Trophoblast cell (in vitro differentiated cells and primary cell): ENCODE measurements around the gene DGKH.
A peak's percentile ranks its signal among the peaks of the same experiment; 100 is the strongest.
"Not testable (repeated sequence)": the region's sequence is repeated elsewhere in the genome, so short reads cannot be mapped to it uniquely, and the experiment has no call there.

Experiments
- DNase-seq, 2 donors: peaks; one replicate each; pipeline ENCODE4 v3.0.0-alpha.2; 2016
- H2AFZ ChIP-seq: 2 replicates; pipeline ENCODE4 v1.6.1; 2013; ENCODE audit warnings: low read length, moderate library complexity, mild to moderate bottlenecking; ENCODE audit not compliant: insufficient read depth, poor library complexity
- H2AK5ac ChIP-seq: 2 replicates; pipeline ENCODE4 v1.6.1; 2013; ENCODE audit warnings: mild to moderate bottlenecking, low read length
- H2BK120ac ChIP-seq: 2 replicates; pipeline ENCODE4 v1.6.1; 2013; ENCODE audit warnings: low read length, mild to moderate bottlenecking, moderate library complexity; ENCODE audit not compliant: insufficient read depth, poor library complexity
- H2BK12ac ChIP-seq: 2 replicates; pipeline ENCODE4 v1.6.1; 2013; ENCODE audit warnings: mild to moderate bottlenecking, low read length, moderate library complexity
- H2BK5ac ChIP-seq: 2 replicates; pipeline ENCODE4 v1.6.1; 2013; ENCODE audit warnings: low read length, low read depth, moderate library complexity, mild to moderate bottlenecking; ENCODE audit not compliant: poor library complexity
- H3K14ac ChIP-seq: 2 replicates; pipeline ENCODE4 v1.6.1; 2013; ENCODE audit warnings: mild to moderate bottlenecking, low read length
- H3K18ac ChIP-seq: 2 replicates; pipeline ENCODE4 v1.6.1; 2013; ENCODE audit warnings: mild to moderate bottlenecking, low read length
- H3K23ac ChIP-seq: 2 replicates; pipeline ENCODE4 v1.6.1; 2013; ENCODE audit warnings: low read length
- H3K27ac ChIP-seq: 2 replicates; pipeline ENCODE4 v1.5.1; 2013; ENCODE audit warnings: low read depth, mild to moderate bottlenecking, inconsistent platforms, low read length, moderate library complexity
- H3K27me3 ChIP-seq: 2 replicates; pipeline ENCODE4 v1.6.1; 2013; ENCODE audit warnings: inconsistent platforms, mild to moderate bottlenecking, low read length, moderate library complexity; ENCODE audit not compliant: insufficient read depth
- H3K36me3 ChIP-seq, 2 experiments: 1 replicate in 1 of 2; 2 replicates in 1 of 2; pipeline ENCODE4 v1.6.1; 2013; ENCODE audit warnings: low read length in 2 of 2, mild to moderate bottlenecking in 2 of 2, moderate library complexity in 1 of 2; ENCODE audit not compliant: insufficient read depth in 2 of 2, control insufficient read depth in 1 of 2
- H3K4ac ChIP-seq: 2 replicates; pipeline ENCODE4 v1.6.1; 2013; ENCODE audit warnings: low read depth, mild to moderate bottlenecking, low read length, moderate library complexity
- H3K4me1 ChIP-seq, 2 experiments: 1 replicate in 1 of 2; 2 replicates in 1 of 2; pipeline ENCODE4 v1.6.1; 2013; ENCODE audit warnings: low read length in 2 of 2, mild to moderate bottlenecking in 2 of 2, moderate library complexity in 1 of 2; ENCODE audit not compliant: insufficient read depth in 2 of 2, control insufficient read depth in 1 of 2
- H3K4me2 ChIP-seq: 2 replicates; pipeline ENCODE4 v1.6.1; 2013; ENCODE audit warnings: inconsistent platforms, mild to moderate bottlenecking, low read length, moderate library complexity
- H3K4me3 ChIP-seq: 2 replicates; pipeline ENCODE4 v1.5.1; 2013; ENCODE audit warnings: mild to moderate bottlenecking, low read depth, low read length, inconsistent platforms
- H3K79me1 ChIP-seq: one replicate; pipeline ENCODE4 v1.6.1; 2013; ENCODE audit warnings: low read length
- H3K79me2 ChIP-seq: 2 replicates; pipeline ENCODE4 v1.6.1; 2013; ENCODE audit warnings: low read length, mild to moderate bottlenecking; ENCODE audit not compliant: control insufficient read depth, insufficient read depth, poor library complexity
- H3K9ac ChIP-seq: 2 replicates; pipeline ENCODE4 v1.6.1; 2013; ENCODE audit warnings: mild to moderate bottlenecking, low read length
- H3K9me3 ChIP-seq: 2 replicates; pipeline ENCODE4 v1.6.1; 2013; ENCODE audit warnings: low read depth, mild to moderate bottlenecking, control low read depth, inconsistent platforms, low read length; ENCODE audit not compliant: insufficient read depth
- H4K12ac ChIP-seq: 2 replicates; pipeline ENCODE4 v1.6.1; 2013; ENCODE audit warnings: low read depth, mild to moderate bottlenecking, low read length, moderate library complexity
- H4K8ac ChIP-seq: 2 replicates; pipeline ENCODE4 v1.6.1; 2013; ENCODE audit warnings: low read depth, mild to moderate bottlenecking, low read length, moderate library complexity
- H4K91ac ChIP-seq: one replicate; pipeline ENCODE4 v1.6.1; 2013; ENCODE audit warnings: low read depth, mild to moderate bottlenecking, low read length, moderate library complexity
- WGBS: extraction: QIAGEN DNeasy Blood & Tissue Kit; methylation state at CpG from one replicate; pipeline ENCODE4 v1.1.7; 2013; ENCODE audit warnings: missing lambda C conversion rate; ENCODE audit not compliant: insufficient read length, insufficient coverage; ENCODE audit errors: extremely low coverage; 5-methylcytosine and 5-hydroxymethylcytosine counted together

DGKH gene

GRCh38 chr13:42071179-42071578, 22.7 kb downstream of the DGKH start:
- H2BK120ac ChIP-seq, H4K8ac ChIP-seq, H3K36me3 ChIP-seq, H3K27me3 ChIP-seq, H2AK5ac ChIP-seq, H3K4me1 ChIP-seq, H3K23ac ChIP-seq, H3K79me2 ChIP-seq, H4K91ac ChIP-seq, H3K79me1 ChIP-seq, H2BK12ac ChIP-seq, H3K4ac ChIP-seq, H2AFZ ChIP-seq, H3K27ac ChIP-seq, H3K4me2 ChIP-seq, H3K14ac ChIP-seq, H3K4me3 ChIP-seq, H3K9ac ChIP-seq, H3K18ac ChIP-seq, H3K9me3 ChIP-seq, H2BK5ac ChIP-seq, H4K12ac ChIP-seq: not testable (repeated sequence)
- WGBS, result no CpG with 5 or more reads among the region's 4 CpGs
- peak in 1 of 2 donors; percentile 18 for DNase-seq

- no peak overlapping the region for H3K27ac ChIP-seq
- no peak overlapping the region for H4K91ac ChIP-seq
- H2BK12ac ChIP-seq, result no peak overlapping the region
- no peaks in the 10 kb centered on the region for H3K9me3 ChIP-seq
- no peak overlapping the region for H3K23ac ChIP-seq
- no peak overlapping the region for H3K4ac ChIP-seq
- no peak for DNase-seq
- H2AFZ ChIP-seq, result no peak overlapping the region
- H3K79me2 ChIP-seq, result no peaks in the 10 kb centered on the region
- H3K14ac ChIP-seq, result no peak overlapping the region
- no peak overlapping the region for H2BK5ac ChIP-seq
- H4K12ac ChIP-seq, result no peak overlapping the region
- H3K9ac ChIP-seq, result no peak overlapping the region
- H3K36me3 ChIP-seq, result no peaks in the 10 kb centered on the region
- no peak overlapping the region for H2BK120ac ChIP-seq
- H4K8ac ChIP-seq, result no peak overlapping the region
- H3K4me2 ChIP-seq, result no peak overlapping the region
- no peak overlapping the region for H2AK5ac ChIP-seq
- WGBS, result no CpG with 5 or more reads among the region's 12 CpGs
- H3K4me3 ChIP-seq, result no peak overlapping the region
- no peaks in the 10 kb centered on the region for H3K27me3 ChIP-seq
- no peaks in the 10 kb centered on the region for H3K79me1 ChIP-seq
- no peaks in the 10 kb centered on the region for H3K4me1 ChIP-seq
- no peak overlapping the region for H3K18ac ChIP-seq
These were observed 23.4 kb downstream of the DGKH start for GRCh38 chr13:42071672-42072419.

DNA sequence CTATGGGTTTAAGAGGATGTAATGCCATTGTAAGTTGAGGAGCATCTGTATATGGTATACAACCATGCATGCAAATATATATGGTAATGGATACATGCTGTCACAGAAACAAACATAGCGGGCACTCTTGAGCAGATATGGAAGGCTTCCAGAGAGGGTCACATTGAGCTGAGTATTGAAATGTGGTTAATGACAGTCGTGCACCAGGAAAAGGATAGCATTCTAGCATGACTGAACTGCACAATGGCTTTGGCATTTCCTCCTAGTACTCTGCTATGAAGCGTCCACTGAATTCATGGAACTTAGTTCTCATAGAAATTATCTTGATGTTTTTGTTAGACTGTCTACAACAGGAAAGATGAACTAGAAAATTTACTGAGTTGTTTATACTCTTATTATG, 25.2 kb downstream of the DGKH start:
- DNase-seq, result no peak
- Histone ChIP-seq H3K4me1 (no peaks in the 10 kb centered on the region), H3K27ac (no peak overlapping the region), H4K8ac (no peak overlapping the region), H3K23ac (no peak overlapping the region), H2AFZ (no peak overlapping the region), H4K91ac (no peak overlapping the region), H3K79me2 (no peaks in the 10 kb centered on the region), H2AK5ac (no peak overlapping the region), H3K9ac (no peak overlapping the region), H3K18ac (no peak overlapping the region), H3K9me3 (no peaks in the 10 kb centered on the region), H3K27me3 (no peaks in the 10 kb centered on the region), H3K4me2 (no peak overlapping the region), H2BK5ac (no peak overlapping the region), H2BK120ac (no peak overlapping the region), H4K12ac (no peak overlapping the region), H3K36me3 (no peaks in the 10 kb centered on the region), H3K79me1 (no peaks in the 10 kb centered on the region), H2BK12ac (no peak overlapping the region), H3K14ac (no peak overlapping the region), H3K4ac (no peak overlapping the region), H3K4me3 (no peak overlapping the region)
- no CpG with 5 or more reads among the region's 3 CpGs for WGBS

GRCh38 chr13:42075517-42075916, 27.1 kb downstream of the DGKH start:
- Histone ChIP-seq H3K4me3 (no peak overlapping the region), H3K27ac (no peak overlapping the region), H4K8ac (no peak overlapping the region), H2BK120ac (no peak overlapping the region), H4K91ac (no peak overlapping the region), H3K79me2 (no peaks in the 10 kb centered on the region), H3K4me1 (no peaks in the 10 kb centered on the region), H3K14ac (no peak overlapping the region), H3K18ac (no peak overlapping the region), H3K4me2 (no peak overlapping the region), H4K12ac (no peak overlapping the region), H3K23ac (no peak overlapping the region), H3K9me3 (no peaks in the 10 kb centered on the region), H3K36me3 (no peaks in the 10 kb centered on the region), H3K79me1 (no peaks in the 10 kb centered on the region), H2AFZ (no peak overlapping the region), H3K4ac (no peak overlapping the region), H2AK5ac (no peak overlapping the region), H2BK5ac (no peak overlapping the region), H3K9ac (no peak overlapping the region), H2BK12ac (no peak overlapping the region), H3K27me3 (no peaks in the 10 kb centered on the region)
- DNase-seq, result no peak
